H1 (cell line): ENCODE measurements around the gene MTPN. TPM values are rescaled to one million over a fixed set of nuclear protein-coding genes. Genes with fewer than 3 reads are reported as not detected.

Source experiments
- CTCF ChIA-PET: fragments of 300-600 bp; sonication (Branson Sonifier 250); formaldehyde crosslinking; loops from one replicate; lab custom pipeline; 2021; ENCODE audit not compliant: partially characterized antibody; lab: Charles Lee
- POLR2A ChIA-PET: fragments of 300-600 bp; sonication (Branson Sonifier 250); formaldehyde crosslinking; loops from one replicate; lab custom pipeline; 2021; ENCODE audit warnings: inconsistent platforms; ENCODE audit not compliant: partially characterized antibody; lab: Charles Lee
- DNase-seq, 2 experiments: peaks; one replicate each; pipeline versions ENCODE4 v3.0.0 to v3.0.0-alpha.2; 2010 to 2022; ENCODE audit warnings: low spot score in 2 of 2, low read depth in 1 of 2, mixed read lengths in 1 of 2
- FAIRE-seq: peaks from 2 replicates; lab custom pipeline; 2011; peaks lifted over from hg19 to GRCh38; lab: Jason Lieb, UNC
- H2AFZ ChIP-seq: 2 replicates; pipeline ENCODE4 v1.8.1; 2012; ENCODE audit warnings: low read length, inconsistent platforms
- H2AK5ac ChIP-seq: 2 replicates; pipeline ENCODE4 v1.6.1; 2013; ENCODE audit warnings: low read depth, low read length
- H2BK120ac ChIP-seq: replicated peaks from 2 replicates; pipeline ENCODE3; 2013; ENCODE audit warnings: low read depth, low read length, inconsistent platforms
- H2BK12ac ChIP-seq: 2 replicates; pipeline ENCODE4 v1.6.1; 2013; ENCODE audit warnings: low read depth, low read length
- H2BK15ac ChIP-seq: 2 replicates; pipeline ENCODE4 v1.6.1; 2013; ENCODE audit warnings: low read length
- H2BK20ac ChIP-seq: 2 replicates; pipeline ENCODE4 v1.6.1; 2013; ENCODE audit warnings: low read length
- H2BK5ac ChIP-seq: 2 replicates; pipeline ENCODE4 v1.6.1; 2013; ENCODE audit warnings: low read depth, low read length
- H3K14ac ChIP-seq: 2 replicates; pipeline ENCODE4 v1.6.1; 2013; ENCODE audit warnings: inconsistent platforms; ENCODE audit not compliant: insufficient read length
- H3K18ac ChIP-seq: 2 replicates; pipeline ENCODE4 v1.6.1; 2013; ENCODE audit warnings: low read length; ENCODE audit errors: extremely low read depth
- H3K23ac ChIP-seq: 2 replicates; pipeline ENCODE4 v1.6.1; 2013; ENCODE audit warnings: inconsistent platforms; ENCODE audit not compliant: insufficient read length
- H3K23me2 ChIP-seq: 2 replicates; pipeline ENCODE4 v1.6.1; 2013; ENCODE audit warnings: low read depth, low read length
- H3K27ac ChIP-seq: 2 replicates; pipeline ENCODE4 v1.6.1; 2011; ENCODE audit warnings: low read depth, low read length, inconsistent platforms
- H3K27me3 ChIP-seq, 4 experiments: replicated peaks in 1 of 4; 1 replicate in 1 of 4; 2 replicates in 3 of 4; pipeline versions ENCODE4 v1.6.1 to v1.8.1; 2011 to 2013; ENCODE audit warnings: low read length in 3 of 4, mild to moderate bottlenecking in 3 of 4, inconsistent platforms in 2 of 4, mixed read lengths in 2 of 4, moderate library complexity in 1 of 4; ENCODE audit not compliant: control insufficient read depth in 3 of 4, insufficient read depth in 3 of 4; ENCODE audit errors: extremely low read depth in 1 of 4
- H3K36me3 ChIP-seq, 4 experiments: 2 replicates each; pipeline versions ENCODE4 v1.6.1 to v1.8.1; 2011 to 2013; ENCODE audit warnings: mild to moderate bottlenecking in 4 of 4, low read length in 3 of 4, moderate library complexity in 2 of 4, control low read depth in 1 of 4, inconsistent platforms in 1 of 4; ENCODE audit not compliant: insufficient read depth in 4 of 4, control insufficient read depth in 2 of 4
- H3K4ac ChIP-seq: replicated peaks from 2 replicates; pipeline ENCODE3; 2013; ENCODE audit warnings: low read length, low read depth, mixed read lengths, inconsistent platforms; ENCODE audit not compliant: insufficient read length
- H3K4me1 ChIP-seq, 4 experiments: replicated peaks in 1 of 4; 1 replicate in 1 of 4; 2 replicates in 3 of 4; pipeline versions ENCODE4 v1.6.1 to v1.8.1; 2011 to 2013; ENCODE audit warnings: low read length in 3 of 4, inconsistent platforms in 2 of 4, mixed read lengths in 1 of 4; ENCODE audit not compliant: insufficient read depth in 4 of 4, control insufficient read depth in 3 of 4
- H3K4me2 ChIP-seq, 2 experiments: 2 replicates each; pipeline versions ENCODE4 v1.6.1 to v1.8.1; 2011 to 2013; ENCODE audit warnings: low read depth in 2 of 2, low read length in 2 of 2, control low read depth in 1 of 2, inconsistent platforms in 1 of 2, mild to moderate bottlenecking in 1 of 2; ENCODE audit not compliant: insufficient read depth in 1 of 2
- H3K4me3 ChIP-seq, 4 experiments: fragments of 200-600, 300-600 bp in 1 of 4; sonication (generic), shearing (Covaris generic), sonication (Bioruptor Twin) in 1 of 4; 2 replicates each; pipeline versions ENCODE4 v1.5.1 to v1.8.1; 2011 to 2016; ENCODE audit warnings: low read length in 4 of 4, low read depth in 3 of 4, control low read depth in 2 of 4, inconsistent platforms in 2 of 4, mild to moderate bottlenecking in 2 of 4, mixed read lengths in 1 of 4, moderate library complexity in 1 of 4; ENCODE audit not compliant: insufficient read depth in 2 of 4; ENCODE audit errors: extremely low read depth in 1 of 4
- H3K56ac ChIP-seq: replicated peaks from 2 replicates; pipeline ENCODE3; 2013; ENCODE audit warnings: low read depth, mild to moderate bottlenecking, mixed read lengths, low read length, inconsistent platforms; ENCODE audit not compliant: insufficient read length
- H3K79me1 ChIP-seq: 2 replicates; pipeline ENCODE4 v1.6.1; 2013; ENCODE audit warnings: low read depth, low read length, control low read depth
- H3K79me2 ChIP-seq, 2 experiments: 2 replicates each; pipeline versions ENCODE4 v1.6.1 to v1.8.1; 2012 to 2013; ENCODE audit warnings: low read length in 2 of 2, mild to moderate bottlenecking in 2 of 2, inconsistent platforms in 1 of 2; ENCODE audit not compliant: insufficient read depth in 2 of 2, control insufficient read depth in 1 of 2
- H3K9ac ChIP-seq, 4 experiments: replicated peaks in 1 of 4; 1 replicate in 1 of 4; 2 replicates in 3 of 4; pipeline versions ENCODE4 v1.6.1 to v1.8.1; 2011 to 2013; ENCODE audit warnings: low read depth in 3 of 4, low read length in 3 of 4, control low read depth in 2 of 4, mild to moderate bottlenecking in 2 of 4, moderate library complexity in 2 of 4, inconsistent platforms in 1 of 4; ENCODE audit errors: extremely low read depth in 1 of 4
- H3K9me3 ChIP-seq, 2 experiments: 2 replicates each; pipeline versions ENCODE4 v1.6.1 to v1.8.1; 2012 to 2013; ENCODE audit warnings: mild to moderate bottlenecking in 2 of 2, moderate library complexity in 2 of 2, control low read depth in 1 of 2, inconsistent platforms in 1 of 2, low read depth in 1 of 2, low read length in 1 of 2, mixed read lengths in 1 of 2; ENCODE audit not compliant: insufficient read depth in 2 of 2
- H4K20me1 ChIP-seq, 2 experiments: replicated peaks in 1 of 2; 2 replicates each; pipeline versions ENCODE3 to v1.8.1; 2011 to 2013; ENCODE audit warnings: inconsistent platforms in 2 of 2, low read length in 2 of 2, mild to moderate bottlenecking in 1 of 2; ENCODE audit not compliant: insufficient read depth in 2 of 2, control insufficient read depth in 1 of 2
- H4K5ac ChIP-seq: 2 replicates; pipeline ENCODE4 v1.6.1; 2013; ENCODE audit warnings: low read length, low read depth, mixed read lengths, inconsistent platforms; ENCODE audit not compliant: insufficient read length
- H4K8ac ChIP-seq: 2 replicates; pipeline ENCODE4 v1.8.0; 2013; ENCODE audit warnings: mild to moderate bottlenecking, moderate library complexity, low read length, inconsistent platforms; ENCODE audit not compliant: insufficient read depth; ENCODE audit errors: extremely low read depth
- H4K91ac ChIP-seq: replicated peaks from 2 replicates; pipeline ENCODE3; 2013; ENCODE audit warnings: low read length, mixed read lengths, inconsistent platforms; ENCODE audit not compliant: insufficient read length
- BRCA1 ChIP-seq: IDR thresholded peaks from 2 replicates; pipeline ENCODE4 v1.6.1; 2012; ENCODE audit warnings: low read depth, low read length, improper control_type of control experiment
- CREB1 ChIP-seq: IDR thresholded peaks from 2 replicates; pipeline ENCODE4 v1.6.1; 2012; ENCODE audit warnings: inconsistent platforms
- HDAC6 ChIP-seq: IDR thresholded peaks from one replicate; pipeline ENCODE4 v1.7.1; 2012; ENCODE audit warnings: low read depth, mild to moderate bottlenecking, inconsistent platforms, low read length, moderate library complexity
- JUND ChIP-seq: IDR thresholded peaks from 2 replicates; pipeline ENCODE4 v1.6.1; 2011; ENCODE audit warnings: mild to moderate bottlenecking, improper control_type of control experiment, low read length
- NRF1 ChIP-seq: IDR thresholded peaks from 2 replicates; pipeline ENCODE4 v1.6.1; 2011; ENCODE audit warnings: mild to moderate bottlenecking, low read depth, low read length, improper control_type of control experiment
- POLR2A ChIP-seq, 2 experiments: IDR thresholded peaks; 1 replicate in 1 of 2; 2 replicates in 1 of 2; pipeline ENCODE4 v1.6.1; 2011; ENCODE audit warnings: low read depth in 2 of 2, low read length in 2 of 2, mild to moderate bottlenecking in 2 of 2; ENCODE audit errors: control extremely low read depth in 1 of 2
- SAP30 ChIP-seq: fragments of 300-600 bp; sonication (generic); IDR thresholded peaks from 2 replicates; pipeline ENCODE4 v1.7.1; 2012; ENCODE audit warnings: low read length, moderate library complexity, mild to moderate bottlenecking, inconsistent platforms; ENCODE audit not compliant: insufficient read depth, insufficient replicate concordance
- SUZ12 ChIP-seq: fragments of 200-600 bp; sonication (generic); IDR thresholded peaks from 2 replicates; pipeline ENCODE4 v1.6.1; 2012; ENCODE audit warnings: mild to moderate bottlenecking, inconsistent platforms, low read length, moderate library complexity, mixed read lengths
- TAF1 ChIP-seq: IDR thresholded peaks from 2 replicates; pipeline ENCODE4 v1.6.1; 2011; ENCODE audit warnings: mild to moderate bottlenecking, low read depth, low read length
- WGBS, 2 experiments: shearing (Covaris generic) in 1 of 2; methylation state at CpG; one replicate each; pipeline versions ENCODE4 v1.1.6 to v1.1.7; 2013 to 2015; ENCODE audit warnings: low lambda C conversion rate in 2 of 2, mixed read lengths in 2 of 2, inconsistent platforms in 1 of 2, low coverage in 1 of 2, missing lambda C conversion rate in 1 of 2; ENCODE audit not compliant: insufficient replicate concordance in 2 of 2, insufficient coverage in 1 of 2, insufficient read length in 1 of 2; ENCODE audit errors: extremely low coverage in 1 of 2, missing lambda C conversion rate in 1 of 2; 5-methylcytosine and 5-hydroxymethylcytosine counted together
- polyA plus RNA-seq, 7 experiments: library from polyadenylated mRNA; depleted of rRNA in 3 of 7; stranded (reverse) in 5 of 7; unstranded in 2 of 7; fragments of >200 nt in 5 of 7; fragments of 200-250 nt in 2 of 7; gene quantifications; 1 replicate in 5 of 7; 2 replicates in 1 of 7; 4 replicates in 1 of 7; pipeline versions ENCODE4 v1.2.1 to v1.2.3, GENCODE V29; 2011 to 2013; ENCODE audit warnings: missing spikeins in 2 of 7, mixed read lengths in 2 of 7
- total RNA-seq: library from RNA; stranded (reverse); fragmentation: NEBNext Ultra II Directional; extraction: Animal tissue kit (Norgen Biotek cat#: 25700); gene quantifications from 2 replicates; pipeline ENCODE4 v1.2.1, GENCODE V29; 2021
- TF ChIP-seq, protein P1 (sequence below): IDR thresholded peaks from 2 replicates; pipeline ENCODE4 v1.6.1; 2012; ENCODE audit warnings: inconsistent platforms

MTPN gene
- total and polyA plus RNA-seq, 2 of the 8 experiments (the other 6 are each of a cell fraction or from before 2014, with no cell fraction given): 33.0 to 101 TPM

DNA sequence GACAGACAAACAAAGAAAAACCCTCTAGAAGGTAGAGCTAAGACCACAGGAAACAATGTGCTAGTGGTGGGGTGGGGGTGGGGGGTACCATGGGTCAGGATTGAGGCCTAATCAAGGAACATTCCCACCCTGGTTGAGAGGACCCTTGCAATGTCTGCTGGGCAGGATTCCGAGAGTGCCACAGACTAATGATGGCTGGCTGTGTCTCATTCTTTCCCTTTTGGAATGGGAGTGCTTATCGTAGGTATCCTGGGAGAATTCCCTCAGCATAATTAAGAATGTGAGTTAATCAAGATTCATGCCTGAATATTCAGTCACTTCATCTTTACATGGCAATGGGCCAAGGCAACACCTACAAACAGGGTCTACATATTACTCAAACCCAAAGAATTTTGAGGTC, 14.7 kb upstream of the MTPN start:
- no peaks in the 10 kb centered on the region for H4K20me1 ChIP-seq
- H2BK5ac ChIP-seq: no peak overlapping the region
- FAIRE-seq (no peak), DNase-seq (no peak)
- no peak overlapping the region for H3K4me3 ChIP-seq
- H3K4ac ChIP-seq: no peak overlapping the region
- no peaks in the 10 kb centered on the region for H3K79me2 ChIP-seq
- no peaks in the 10 kb centered on the region for H3K4me1 ChIP-seq
- no peak overlapping the region for H2BK15ac ChIP-seq
- no peaks in the 10 kb centered on the region for H3K27me3 ChIP-seq
- H2BK120ac ChIP-seq: no peak overlapping the region
- H3K56ac ChIP-seq: no peak overlapping the region
- H3K14ac ChIP-seq: no peak overlapping the region
- H3K9ac ChIP-seq: no peak overlapping the region
- H3K9me3 ChIP-seq: peaks cover 0 to 3% of the 10 kb centered on the region in 2 experiments; a peak in 1 of 4 replicates
- H3K27ac ChIP-seq: no peak overlapping the region
- POLR2A ChIA-PET: no interaction called here
- H3K23ac ChIP-seq: no peak overlapping the region
- H3K79me1 ChIP-seq: no peaks in the 10 kb centered on the region
- no peak for TF ChIP-seq TAF1
- TF ChIP-seq SUZ12: no peak
- TF ChIP-seq CREB1: no peak
- no peak for TF ChIP-seq BRCA1
- TF ChIP-seq, protein P1, sequence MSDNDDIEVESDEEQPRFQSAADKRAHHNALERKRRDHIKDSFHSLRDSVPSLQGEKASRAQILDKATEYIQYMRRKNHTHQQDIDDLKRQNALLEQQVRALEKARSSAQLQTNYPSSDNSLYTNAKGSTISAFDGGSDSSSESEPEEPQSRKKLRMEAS: no peak
- TF ChIP-seq JUND: no peak
- no peak for TF ChIP-seq HDAC6
- TF ChIP-seq POLR2A (IDR thresholded peaks at IDR 0.05; ENCODE audit: control extremely low read depth in 1 of 2, low read depth in 2 of 2, low read length in 2 of 2): no peak
- no peak for TF ChIP-seq NRF1
- no peak for TF ChIP-seq SAP30
- H3K18ac ChIP-seq: no peak overlapping the region
- H3K4me2 ChIP-seq: no peak overlapping the region
- WGBS, 2 experiments: 94% methylated on average over 2 of the region's 2 CpGs; no CpG with 5 or more reads in 1 of the 2 experiments
- no peak overlapping the region for H2AFZ ChIP-seq
- no peak overlapping the region for H4K8ac ChIP-seq
- no peak overlapping the region for H2BK12ac ChIP-seq
- no peak overlapping the region for H4K91ac ChIP-seq
- H4K5ac ChIP-seq: no peak overlapping the region
- no peak overlapping the region for H2BK20ac ChIP-seq
- H3K36me3 ChIP-seq: no peaks in the 10 kb centered on the region
- CTCF ChIA-PET: interaction anchor here (0.9 to 1.4 kb wide), 3 partner anchors 17 to 123 kb away, joined by 3 to 4 read pairs (median 4); no protein-coding TSS in a partner anchor
- H2AK5ac ChIP-seq: no peak overlapping the region
- no peaks in the 10 kb centered on the region for H3K23me2 ChIP-seq
